GM12872 (cell line): ENCODE measurements around the gene HIVEP1.

ENCODE experiments used
- CTCF ChIP-seq: IDR thresholded peaks from 3 replicates; pipeline ENCODE4 v1.5.1; 2011; ENCODE audit warnings: low read depth, mild to moderate bottlenecking, low read length, moderate library complexity; ENCODE audit not compliant: insufficient read depth

HIVEP1 gene

DNA sequence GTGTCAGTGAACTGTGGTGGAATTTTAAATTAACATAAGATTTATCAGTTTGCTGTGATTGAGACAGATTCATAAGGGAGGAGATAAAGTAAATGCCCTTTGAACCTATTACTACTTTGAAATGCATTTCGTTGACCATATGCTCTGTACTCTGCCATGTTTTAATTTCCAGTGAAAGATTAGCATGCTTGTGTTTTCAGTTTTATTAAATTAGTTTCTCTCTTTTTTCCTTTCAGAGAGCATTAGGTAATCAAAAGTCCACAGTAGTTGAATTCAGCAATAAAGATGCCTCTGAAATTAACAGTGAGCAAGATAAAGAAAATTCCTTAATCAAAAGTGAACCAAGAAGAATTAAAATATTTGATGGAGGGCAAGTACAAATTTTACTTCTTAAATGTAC, 117.4 kb downstream of the HIVEP1 start:
- no peak for TF ChIP-seq CTCF

GRCh38 chr6:12132351-12133222, 120.5 kb downstream of the HIVEP1 start:
- TF ChIP-seq CTCF = no peak

GRCh38 chr6:12134581-12134980, 122.5 kb downstream of the HIVEP1 start:
- no peak for TF ChIP-seq CTCF

- no peak for TF ChIP-seq CTCF
These were observed 122.9 kb downstream of the HIVEP1 start for GRCh38 chr6:12134991-12135390.

- TF ChIP-seq CTCF = no peak
These were observed 124.8 kb downstream of the HIVEP1 start for GRCh38 chr6:12136905-12137304.

- TF ChIP-seq CTCF = no peak
These were observed 125.4 kb downstream of the HIVEP1 start for GRCh38 chr6:12137480-12137879.

DNA sequence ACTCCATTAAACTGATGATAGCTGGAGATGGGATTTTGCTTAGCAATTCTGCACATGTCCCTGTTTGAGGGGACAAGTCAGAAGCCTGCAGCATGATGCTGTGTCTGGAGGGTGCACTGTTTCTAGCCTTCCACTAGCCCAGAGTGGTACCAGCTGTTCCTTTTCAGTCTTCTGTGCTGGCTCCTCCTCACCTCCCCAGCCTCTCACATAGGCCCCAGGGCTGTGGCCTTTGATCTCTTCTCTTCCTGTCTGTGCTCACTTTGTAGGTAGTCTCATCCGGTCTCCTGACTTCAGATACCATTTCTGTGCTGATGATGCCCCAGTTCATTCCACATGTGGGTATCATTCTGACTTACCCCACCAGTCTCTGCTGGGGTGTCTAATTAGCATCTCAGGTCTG, 126.3 kb downstream of the HIVEP1 start:
- no peak for TF ChIP-seq CTCF

DNA sequence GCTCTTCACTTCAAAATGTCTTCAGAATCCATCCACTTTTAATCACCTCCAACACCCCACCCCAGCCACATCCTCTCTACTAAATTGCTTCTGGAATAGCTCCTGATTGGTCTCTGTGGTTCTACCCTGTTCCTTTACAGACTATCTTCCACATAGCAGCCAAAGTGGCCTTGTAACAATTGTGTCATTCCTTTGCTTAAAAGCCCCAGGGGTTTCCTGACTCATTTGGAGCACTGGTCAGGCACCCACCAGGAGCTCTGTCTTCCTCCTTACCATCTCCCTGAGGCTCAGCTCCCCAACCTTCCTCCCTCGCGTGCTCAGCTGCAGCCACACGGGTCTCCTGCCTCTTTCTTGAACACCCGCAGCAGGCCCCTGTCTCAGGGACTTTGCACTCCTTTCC, 126.8 kb downstream of the HIVEP1 start:
- TF ChIP-seq CTCF = no peak
